Cerebellar nuclear complex (tissue), 1 donor: ENCODE data around the gene P4HA3.

Source experiments
- DNase-seq, 2 experiments: peaks; one replicate each; lab custom pipeline; 2025; lab: John Stamatoyannopoulos, UW

Gene P4HA3

DNA sequence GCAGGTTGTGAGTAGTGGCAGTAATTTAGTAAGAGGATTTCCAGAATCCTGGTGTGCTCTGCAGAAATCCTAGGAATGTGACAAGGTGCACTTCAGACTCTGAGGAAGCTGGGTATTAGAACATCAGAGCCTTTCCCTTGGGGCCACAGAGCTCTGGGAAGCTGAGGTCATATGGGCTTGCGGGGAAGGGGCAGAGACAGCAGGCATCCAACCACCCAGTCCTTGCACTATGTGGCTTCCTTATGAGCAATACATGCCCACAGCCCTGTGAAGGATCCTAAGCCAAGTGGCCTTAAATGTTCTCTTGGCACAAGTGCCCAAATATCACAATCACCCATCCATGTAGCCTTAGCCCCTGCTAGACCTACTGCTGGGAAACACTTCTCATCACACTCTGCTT lies 46.2 kb downstream of the P4HA3 start:
- no peak for DNase-seq

DNA sequence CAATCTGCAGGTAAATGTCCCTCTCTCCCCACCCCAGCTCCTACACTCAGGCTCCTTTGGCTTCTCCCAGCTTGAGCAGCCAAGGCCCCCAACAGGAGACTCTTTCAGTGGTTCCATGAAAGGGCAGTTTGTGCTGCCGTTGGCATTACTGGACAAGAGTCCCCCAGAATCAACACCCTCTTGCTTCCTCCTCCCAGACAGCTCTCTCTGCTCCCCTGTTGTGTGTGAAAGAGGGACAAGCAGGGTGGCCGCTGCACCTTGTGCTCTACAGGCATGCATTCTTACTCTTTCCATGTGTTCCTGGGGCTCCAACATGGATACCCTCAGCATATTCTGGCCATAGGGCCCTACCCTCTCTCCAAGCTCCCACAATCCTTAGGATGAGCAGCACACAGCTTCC lies 48.7 kb downstream of the P4HA3 start:
- DNase-seq, result no peak

DNA sequence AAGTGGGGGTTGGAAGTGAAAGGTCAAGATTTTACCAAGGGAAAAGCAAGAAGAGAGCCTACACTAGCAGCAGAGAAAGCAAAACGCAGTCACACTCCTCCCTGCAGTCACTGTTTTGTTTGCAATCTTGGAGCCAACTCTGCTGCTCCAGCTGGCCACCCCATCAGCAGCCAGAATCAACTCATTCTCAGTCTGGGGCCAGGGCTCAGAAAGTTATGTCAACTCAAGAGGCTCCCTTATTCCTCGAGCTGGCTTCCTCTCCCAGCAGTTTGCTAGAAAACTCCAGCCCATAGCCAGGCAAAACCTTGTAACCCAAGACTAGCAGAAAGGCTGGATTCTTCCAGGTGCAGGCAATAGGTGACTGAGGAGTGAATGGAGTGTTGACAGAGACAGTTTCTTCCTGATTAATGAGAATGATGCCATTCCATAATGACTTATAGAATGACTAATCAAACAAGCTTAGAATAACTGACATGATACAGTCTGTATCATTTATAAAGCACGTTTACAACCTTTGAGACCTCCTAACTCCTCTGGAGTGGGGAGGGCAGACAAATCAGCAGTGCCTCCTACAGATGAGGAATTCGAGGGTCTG lies 53.4 kb downstream of the P4HA3 start:
- DNase-seq, result no peak

DNA sequence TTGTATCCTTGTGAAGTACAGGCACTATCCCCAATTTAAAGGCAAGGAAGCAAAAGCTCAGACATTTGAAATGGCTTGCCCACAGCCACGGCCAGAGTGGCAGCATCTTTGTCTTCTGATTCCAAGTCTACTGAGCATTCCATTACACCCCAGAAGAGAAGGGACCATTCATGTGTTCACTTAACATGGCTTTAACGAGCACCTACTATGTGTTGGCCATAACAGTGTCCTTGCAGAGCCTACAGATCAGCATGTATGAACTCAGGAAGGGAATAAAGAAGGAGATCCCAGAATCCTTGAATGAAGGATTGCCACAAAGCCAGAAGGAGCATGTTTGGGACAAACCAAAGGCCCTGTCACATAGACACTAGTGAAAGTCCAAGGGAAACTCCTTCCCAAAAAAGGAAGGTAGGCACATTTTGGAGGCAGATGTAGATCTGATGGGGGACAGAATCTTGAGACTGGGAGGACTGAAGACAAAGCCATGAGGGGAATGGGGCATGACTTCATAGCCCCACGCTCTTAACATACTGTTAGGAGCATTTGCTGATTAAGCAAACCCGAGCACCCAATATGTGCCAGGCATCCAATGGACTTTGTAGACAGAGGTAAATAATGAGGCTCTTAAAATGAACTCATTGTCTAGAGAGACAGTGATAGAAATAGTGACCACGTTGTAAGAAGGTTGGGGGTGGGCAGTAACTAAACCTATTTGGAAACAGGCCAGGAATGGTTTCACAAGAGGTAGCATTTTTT lies 54.9 kb downstream of the P4HA3 start:
- DNase-seq, result no peak

DNA sequence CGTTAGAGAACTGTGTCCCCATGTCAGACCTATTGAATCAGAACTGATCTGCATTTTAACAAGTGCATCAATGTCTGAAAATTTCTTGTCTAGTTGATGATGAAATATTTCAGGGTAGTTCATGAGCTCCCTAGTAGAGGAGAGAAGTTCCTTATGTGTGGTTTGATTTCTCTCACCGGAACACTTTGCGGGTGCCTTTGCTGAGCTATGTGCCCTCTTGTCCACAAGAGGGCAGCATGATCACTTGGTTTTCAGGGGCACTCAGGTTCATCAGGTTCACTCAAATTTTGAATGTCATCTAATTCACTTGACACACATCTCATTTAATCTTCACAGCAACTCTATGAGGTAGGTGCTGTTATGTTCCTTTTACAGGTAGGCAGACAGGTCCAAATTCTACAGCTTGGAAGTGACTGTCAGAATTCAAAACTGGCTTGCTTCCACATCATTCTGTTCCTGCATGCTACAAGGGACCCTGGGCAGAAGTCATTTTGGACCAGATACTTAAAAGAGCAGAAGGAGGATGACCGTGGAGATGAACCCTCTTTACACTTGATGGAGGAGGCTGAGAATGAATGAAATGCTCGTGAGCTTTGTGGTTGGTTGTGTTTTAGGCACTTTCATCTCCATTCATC lies 55.6 kb downstream of the P4HA3 start:
- DNase-seq, result peak in 1 of 2 experiments; percentile 54

DNA sequence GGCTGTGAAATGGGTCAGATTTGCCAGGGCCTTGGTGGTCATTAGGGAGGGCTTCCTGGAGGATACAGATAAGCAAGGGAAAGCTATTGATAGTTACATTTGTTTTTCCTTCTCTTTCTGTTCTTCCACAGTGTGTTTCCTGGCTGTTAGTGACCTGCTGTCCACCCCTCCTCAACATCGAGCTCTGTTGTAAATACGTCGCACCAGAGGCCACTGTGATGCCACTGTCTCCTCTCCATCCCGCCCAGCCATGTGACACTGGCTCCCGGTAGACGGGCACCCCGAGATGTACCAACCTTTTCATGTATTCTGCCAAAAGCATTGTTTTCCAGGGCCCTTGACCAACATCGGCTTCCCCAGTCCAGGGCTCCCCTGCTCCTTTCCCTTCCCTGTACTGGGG lies 58.1 kb downstream of the P4HA3 start:
- no peak for DNase-seq

DNA sequence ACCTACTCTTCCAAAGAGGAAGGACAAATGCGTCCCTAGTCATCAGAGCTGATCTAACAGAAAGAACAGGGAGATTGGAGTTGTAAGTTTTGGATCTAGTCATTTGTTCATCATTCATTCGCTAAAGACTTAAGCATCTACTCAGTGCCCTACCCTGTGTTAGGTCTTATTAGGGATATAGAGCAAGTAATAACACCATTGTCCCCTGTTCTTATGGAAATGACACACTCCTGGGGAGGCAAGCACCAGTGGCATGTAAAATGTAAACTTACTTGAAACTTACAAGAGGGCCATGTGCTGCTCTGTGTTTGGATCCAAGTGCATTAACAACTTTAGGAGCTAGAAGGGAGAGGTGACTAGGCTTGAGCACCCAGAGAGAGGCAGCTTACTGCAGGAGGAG lies 61.9 kb downstream of the P4HA3 start:
- DNase-seq, result no peak

DNA sequence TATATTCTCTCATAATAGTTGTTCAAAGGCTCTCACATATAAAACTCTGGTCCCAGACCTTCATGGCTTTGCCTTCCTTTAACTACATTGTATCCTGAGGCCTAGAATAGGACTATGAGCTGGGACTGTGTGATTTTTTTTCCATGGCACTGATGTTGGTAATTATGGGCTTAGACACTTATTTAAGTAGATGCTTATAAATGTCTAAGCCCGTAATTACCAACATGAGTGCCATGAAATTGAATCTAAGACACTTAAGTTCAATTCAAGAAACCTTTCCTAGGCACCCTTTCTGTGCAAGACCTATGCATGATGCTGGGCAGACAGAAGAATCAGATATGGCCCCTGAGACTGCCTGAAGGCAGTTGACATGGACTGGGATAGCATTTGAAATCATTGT lies 63.0 kb downstream of the P4HA3 start:
- DNase-seq, result no peak

DNA sequence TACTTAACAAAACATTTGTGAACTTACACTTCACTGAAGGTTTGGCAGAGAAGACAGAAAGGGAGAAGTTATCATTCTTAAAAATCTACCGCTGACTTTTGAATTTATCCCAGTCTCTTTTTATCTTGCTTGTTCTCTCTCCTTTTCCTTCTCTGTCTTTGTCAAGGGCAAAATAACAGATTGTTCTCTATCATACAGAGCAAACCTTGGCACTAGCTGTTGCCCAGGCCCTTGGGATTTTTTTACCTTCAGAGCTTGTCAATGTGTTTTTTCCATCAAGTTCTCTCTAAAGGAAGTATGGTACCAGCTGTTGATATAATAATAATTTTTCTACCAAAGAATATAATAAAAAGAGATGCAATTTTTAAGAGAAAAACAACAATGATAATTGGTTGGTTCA lies 73.2 kb downstream of the P4HA3 start:
- no peak for DNase-seq

DNA sequence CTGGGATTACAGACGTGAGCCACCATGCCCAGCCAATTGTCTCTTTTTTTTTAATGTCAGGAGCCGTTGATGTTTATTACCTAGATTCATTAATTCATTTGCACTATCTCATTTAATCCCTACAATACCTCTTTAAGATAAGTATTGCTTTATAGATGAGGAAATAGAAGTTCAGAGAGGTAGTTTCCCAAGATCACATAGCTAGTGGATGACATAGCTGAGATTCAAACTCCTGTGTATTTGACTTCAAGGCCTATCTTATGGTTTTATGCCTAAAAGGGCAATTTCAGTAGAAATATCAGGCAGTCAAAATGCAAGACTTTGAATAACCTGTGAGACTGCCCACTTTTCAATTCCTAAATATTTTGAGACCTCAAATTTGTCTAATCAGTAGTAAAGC lies 73.9 kb downstream of the P4HA3 start:
- no peak for DNase-seq

DNA sequence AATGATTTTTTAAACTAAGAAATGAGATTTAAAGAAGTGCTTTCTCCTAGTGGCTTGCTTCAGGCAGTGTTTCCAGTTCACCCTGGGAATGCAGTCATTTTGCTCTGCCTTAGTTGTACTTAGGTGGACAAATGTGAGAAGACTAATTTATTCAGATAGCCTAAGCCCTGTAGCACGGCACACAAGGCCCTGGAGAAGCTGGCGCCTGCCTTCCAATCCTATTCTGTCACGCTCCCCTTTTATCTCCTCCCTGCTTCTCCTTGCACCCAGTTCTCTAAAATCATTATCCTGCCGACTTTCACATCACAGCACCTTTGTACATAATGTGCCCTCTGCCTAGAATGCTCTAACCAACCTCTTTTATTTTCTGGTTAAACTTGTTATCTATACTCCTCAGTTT lies 76.3 kb downstream of the P4HA3 start:
- no peak for DNase-seq

DNA sequence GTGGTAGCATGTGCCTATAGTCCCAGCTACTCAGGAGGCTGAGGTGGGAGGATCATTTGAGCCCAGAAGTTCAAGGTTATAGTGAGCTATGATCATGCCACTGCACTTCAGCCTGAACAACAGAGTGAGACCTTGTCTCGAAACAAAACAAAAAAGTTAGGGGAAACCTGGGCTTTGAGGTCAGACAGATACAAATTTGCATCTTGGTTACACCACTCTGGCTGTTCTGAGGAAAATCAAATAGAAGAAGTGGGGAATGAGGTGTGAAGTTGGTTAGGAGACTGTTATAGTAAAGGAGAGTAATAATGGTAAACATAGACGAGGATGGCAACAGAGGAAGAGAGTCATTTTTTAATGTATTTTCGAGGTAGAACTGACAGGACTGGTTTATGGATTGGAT lies 77.8 kb downstream of the P4HA3 start:
- DNase-seq, result no peak

DNA sequence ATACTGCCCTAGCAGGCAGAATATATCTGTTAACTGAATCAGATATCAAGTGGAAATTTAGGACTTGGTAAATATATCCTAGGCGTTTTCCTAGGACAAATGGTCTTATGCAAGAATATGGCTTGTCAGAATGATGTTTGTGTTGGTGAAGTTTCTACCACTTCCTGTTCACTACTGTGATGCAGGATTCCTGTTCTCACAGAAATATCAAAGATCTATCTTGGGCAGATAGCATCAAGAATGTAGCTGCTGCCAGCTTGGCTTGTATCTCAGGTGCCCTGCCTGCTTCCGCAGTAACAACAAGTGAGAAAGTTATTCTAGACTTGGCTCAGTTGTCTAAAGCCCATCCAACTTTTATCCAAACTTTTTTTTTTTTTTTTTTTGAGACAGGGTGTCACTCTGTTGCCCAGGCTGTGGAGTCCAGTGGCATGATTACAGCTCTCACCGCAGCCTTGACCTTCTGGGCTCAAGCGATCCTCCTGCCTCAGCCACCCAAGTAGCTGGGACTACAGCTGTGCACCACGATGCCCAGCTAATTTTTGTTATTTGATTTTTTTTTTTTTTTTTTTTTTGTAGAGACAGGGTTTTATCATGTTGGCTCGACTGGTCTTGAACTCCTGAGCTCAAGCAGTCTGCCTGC lies 79.0 kb downstream of the P4HA3 start:
- no peak for DNase-seq

DNA sequence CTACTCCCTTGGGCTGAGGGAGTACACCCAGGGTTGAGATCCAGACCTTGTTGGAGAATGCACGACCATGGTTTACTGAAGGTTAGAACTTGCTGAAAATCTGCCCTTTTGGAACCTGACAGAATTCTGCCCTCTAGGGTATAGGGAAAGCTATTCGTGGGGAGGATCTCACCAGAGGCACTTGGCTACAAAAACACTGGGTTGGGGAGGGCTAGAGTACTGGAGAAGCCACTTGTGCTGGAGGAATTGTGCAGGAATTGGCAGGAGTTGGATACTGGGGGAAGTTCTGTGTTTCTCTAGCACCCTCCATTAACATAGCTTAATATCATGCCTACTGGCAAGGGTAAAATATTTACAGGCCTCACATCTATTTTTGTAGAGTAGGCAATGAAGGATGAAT lies 84.5 kb downstream of the P4HA3 start:
- no peak for DNase-seq

DNA sequence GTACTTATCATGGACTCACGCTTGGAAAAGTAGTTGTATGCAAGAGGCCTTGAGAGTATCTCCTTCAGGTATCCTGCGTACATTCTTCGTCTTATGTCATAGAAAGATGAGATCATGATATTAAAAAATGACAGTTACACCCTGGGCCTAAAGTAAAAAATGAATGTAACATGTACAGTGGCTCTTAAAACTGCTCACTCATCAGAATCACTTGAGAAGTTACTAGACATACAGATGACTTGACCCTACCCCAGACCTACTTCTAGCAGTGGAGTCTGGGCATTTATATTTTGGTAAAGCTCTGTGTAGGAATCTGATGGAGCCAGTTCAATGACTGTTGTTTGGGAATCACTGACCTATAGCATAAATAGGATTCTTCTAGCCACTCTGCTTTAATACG lies 85.9 kb downstream of the P4HA3 start:
- no peak for DNase-seq

DNA sequence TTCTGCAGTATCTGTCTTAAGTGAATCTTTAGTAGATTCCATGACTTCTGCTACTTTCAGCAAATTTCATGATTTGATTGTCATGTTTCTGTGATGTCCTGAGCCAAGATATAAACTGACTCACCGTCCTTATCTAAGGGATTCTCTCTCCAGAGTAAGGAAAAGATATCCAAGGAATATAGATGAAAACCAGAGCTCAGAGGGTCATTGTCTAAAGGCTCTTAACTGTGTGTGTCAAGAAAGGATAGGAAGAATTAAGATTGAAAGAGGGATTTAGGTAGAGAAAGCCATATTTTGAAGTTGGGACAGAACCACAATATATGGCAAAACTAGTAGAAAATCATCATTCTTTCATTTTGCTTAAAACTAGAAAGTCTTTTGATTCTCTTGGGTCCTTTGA lies 89.6 kb downstream of the P4HA3 start:
- no peak for DNase-seq

DNA sequence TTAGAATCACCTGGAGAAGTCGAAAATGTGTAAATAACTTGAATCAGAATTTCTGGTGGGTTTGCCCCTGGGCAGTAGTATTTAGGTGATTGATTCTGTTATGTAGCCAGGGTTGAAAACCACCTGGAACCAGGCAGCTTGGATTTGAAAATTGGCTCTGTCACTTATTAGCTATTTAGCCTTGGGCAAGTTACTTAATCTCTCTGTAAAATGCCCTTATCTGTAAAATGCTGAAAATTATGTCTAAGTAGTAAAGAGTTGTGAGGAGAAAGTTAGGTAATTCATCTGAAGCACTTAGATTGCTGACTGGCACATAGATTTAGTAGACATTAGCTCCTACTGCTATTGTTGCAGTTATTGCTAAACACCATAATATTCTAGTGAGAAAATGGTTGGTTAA lies 91.1 kb downstream of the P4HA3 start:
- no peak for DNase-seq
